Lower lobe of right lung (tissue), 2 donors: ENCODE data around the gene OPRM1. TPM values are rescaled to one million over a fixed set of nuclear protein-coding genes. Genes with fewer than 3 reads are reported as not detected.

Source experiments
- ATAC-seq, 2 donors: fragments of 200-7000 bp; cut with Tn5 transposase; one replicate each; pipeline ENCODE4 v1.9.1; 2020 to 2022; ENCODE audit warnings: mild to moderate bottlenecking in 2 of 2, moderate library complexity in 2 of 2
- DNase-seq: peaks from one replicate; pipeline ENCODE4 v3.0.0-alpha.2; 2020
- H3K27ac ChIP-seq: fragments of 200-600 bp; one replicate; pipeline ENCODE4 v1.8.0; 2022
- H3K27me3 ChIP-seq: fragments of 200-600 bp; one replicate; pipeline ENCODE4 v1.8.0; 2022; ENCODE audit warnings: low read depth
- H3K36me3 ChIP-seq: fragments of 200-600 bp; one replicate; pipeline ENCODE4 v1.8.0; 2022; ENCODE audit warnings: mild to moderate bottlenecking
- H3K4me1 ChIP-seq: fragments of 200-600 bp; one replicate; pipeline ENCODE4 v1.8.0; 2022
- H3K4me3 ChIP-seq: fragments of 200-600 bp; one replicate; pipeline ENCODE4 v1.8.0; 2022; ENCODE audit warnings: mild to moderate bottlenecking
- H3K9me3 ChIP-seq: fragments of 200-600 bp; one replicate; pipeline ENCODE4 v1.8.0; 2022
- CTCF ChIP-seq: fragments of 200-600 bp; IDR thresholded peaks from one replicate; pipeline ENCODE4 v1.8.0; 2022; ENCODE audit warnings: antibody characterized with exemption, mild to moderate bottlenecking
- intact Hi-C: fragments of 100-400 bp; cut with DNase I; formaldehyde crosslinking; loops from one replicate; pipeline ENCODE4 v1.11.0; 2022
- total RNA-seq: library from RNA; stranded (reverse); fragmentation: NEBNext Ultra II Directional; extraction: Animal tissue kit (Norgen Biotek cat#: 25700); gene quantifications from one replicate; pipeline ENCODE4 v1.2.1, GENCODE V29; 2021
- donor health status: DM: no; HTN: yes; CAD: no; lungs with severe emphysema.

Gene OPRM1
- total RNA-seq, 1 donor from 2014 or later: not detected

GRCh38 chr6:154218787-154219186 lies 179.7 kb downstream of the OPRM1 start:
- H3K27ac ChIP-seq: no peak overlapping the region
- no peaks in the 10 kb centered on the region for H3K9me3 ChIP-seq
- H3K4me3 ChIP-seq: no peak overlapping the region
- H3K36me3 ChIP-seq: no peaks in the 10 kb centered on the region
- TF ChIP-seq CTCF: no peak
- DNase-seq (no peak), ATAC-seq (no peak)
- H3K27me3 ChIP-seq: no peaks in the 10 kb centered on the region
- no peaks in the 10 kb centered on the region for H3K4me1 ChIP-seq
- intact Hi-C loops: no loop called here

- H3K27ac ChIP-seq: no peak overlapping the region
- no peak overlapping the region for H3K4me3 ChIP-seq
- DNase-seq (no peak), ATAC-seq (no peak)
- intact Hi-C loops: no loop called here
- no peak for TF ChIP-seq CTCF
- H3K27me3 ChIP-seq: no peaks in the 10 kb centered on the region
- no peaks in the 10 kb centered on the region for H3K9me3 ChIP-seq
- H3K36me3 ChIP-seq: no peaks in the 10 kb centered on the region
- H3K4me1 ChIP-seq: no peaks in the 10 kb centered on the region
These were observed 180.2 kb downstream of the OPRM1 start for GRCh38 chr6:154219250-154219649.

GRCh38 chr6:154222716-154223115 lies 183.7 kb downstream of the OPRM1 start:
- Histone ChIP-seq H3K27me3 (no peaks in the 10 kb centered on the region), H3K9me3 (no peaks in the 10 kb centered on the region), H3K27ac (no peak overlapping the region), H3K36me3 (no peaks in the 10 kb centered on the region), H3K4me3 (no peak overlapping the region), H3K4me1 (no peaks in the 10 kb centered on the region)
- intact Hi-C loops: no loop called here
- DNase-seq: no peak
- no peak for ATAC-seq
- TF ChIP-seq CTCF: no peak

- H3K36me3 ChIP-seq: no peaks in the 10 kb centered on the region
- ATAC-seq: no peak
- no peaks in the 10 kb centered on the region for H3K9me3 ChIP-seq
- no peak overlapping the region for H3K27ac ChIP-seq
- no peak for DNase-seq
- no peak for TF ChIP-seq CTCF
- intact Hi-C loops: no loop called here
- H3K4me3 ChIP-seq: no peak overlapping the region
- H3K27me3 ChIP-seq: no peaks in the 10 kb centered on the region
- no peaks in the 10 kb centered on the region for H3K4me1 ChIP-seq
These were observed 184.3 kb downstream of the OPRM1 start for GRCh38 chr6:154223296-154223695.

GRCh38 chr6:154226461-154226860 lies 187.4 kb downstream of the OPRM1 start:
- no peak for TF ChIP-seq CTCF

More at GRCh38 chr6:154226461-154226860, 187.4 kb downstream of the OPRM1 start:
- Histone ChIP-seq H3K27ac (no peak overlapping the region), H3K4me3 (no peak overlapping the region), H3K9me3 (no peaks in the 10 kb centered on the region), H3K27me3 (no peaks in the 10 kb centered on the region), H3K36me3 (no peaks in the 10 kb centered on the region), H3K4me1 (no peaks in the 10 kb centered on the region)
- ATAC-seq (no peak), DNase-seq (no peak)
- intact Hi-C loops: no loop called here
